Prostate gland (tissue), 2 donors: ENCODE data around the gene C4orf36.

Source experiments
- CTCF ChIP-seq, 4 experiments: fragments of 200-600 bp in 2 of 4; fragments of 450-650 bp in 2 of 4; sonication (generic) in 2 of 4; IDR thresholded peaks; 1 replicate in 3 of 4; 2 replicates in 1 of 4; pipeline ENCODE4 v1.5.1; 2016 to 2019; ENCODE audit warnings: antibody characterized with exemption in 4 of 4, mild to moderate bottlenecking in 2 of 4, moderate library complexity in 2 of 4
- POLR2A ChIP-seq: fragments of 450-650 bp; IDR thresholded peaks from one replicate; pipeline ENCODE4 v1.6.1; 2016; ENCODE audit warnings: antibody characterized with exemption, mild to moderate bottlenecking
- POLR2AphosphoS5 ChIP-seq: sonication (generic); formaldehyde crosslinking; IDR thresholded peaks from one replicate; pipeline ENCODE4 v1.6.1; 2017; ENCODE audit warnings: antibody characterized with exemption

- no peak for TF ChIP-seq POLR2AphosphoS5
- TF ChIP-seq POLR2A: no peak
- no peak for TF ChIP-seq CTCF (IDR thresholded peaks at IDR 0.05)
Measured at GRCh38 chr4:86879641-86880040, 12.6 kb downstream of the C4orf36 start.
